ENCODE data around the gene KLF1. TPM values are rescaled to one million over a fixed set of nuclear protein-coding genes. Genes with fewer than 3 reads are reported as not detected.

Gene KLF1
- total RNA-seq, 4 donors from 2014 or later: not detected

DNA sequence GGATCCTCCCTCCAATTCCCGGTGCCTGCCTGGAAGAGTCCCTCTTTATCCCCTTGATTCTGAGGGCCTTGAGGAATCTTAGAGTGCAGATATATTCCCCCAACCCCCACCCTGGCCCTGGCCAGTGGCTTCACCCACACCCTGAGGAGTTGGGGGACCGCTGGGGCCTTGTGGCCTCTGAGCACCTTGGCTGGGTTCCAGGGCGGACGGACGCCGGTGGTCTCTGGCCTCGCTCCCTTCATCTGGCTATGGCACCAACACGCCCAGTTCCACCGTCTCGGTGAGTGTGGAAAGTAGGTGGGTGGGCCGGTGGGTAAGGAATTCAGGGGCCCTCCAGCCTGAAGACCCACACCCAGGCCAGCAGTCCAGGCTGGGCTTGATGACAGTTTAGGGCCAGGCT lies 43.7 kb downstream of the KLF1 start:
- in situ Hi-C loops (cut with MboI; ENCODE audit: low sequenced_read_pairs in 4 of 4): loop anchor here in 2 of 4 donors (10.0 kb wide), 1 partner anchor 79 kb away; no protein-coding TSS in a partner anchor
- intact Hi-C loops (cut with DNase I; ENCODE audit: low total_unique reads): no loop called here
- H3K27me3 ChIP-seq: peaks cover 59 to 62% (median 60%) of the 10 kb centered on the region in 3 donors

DNA sequence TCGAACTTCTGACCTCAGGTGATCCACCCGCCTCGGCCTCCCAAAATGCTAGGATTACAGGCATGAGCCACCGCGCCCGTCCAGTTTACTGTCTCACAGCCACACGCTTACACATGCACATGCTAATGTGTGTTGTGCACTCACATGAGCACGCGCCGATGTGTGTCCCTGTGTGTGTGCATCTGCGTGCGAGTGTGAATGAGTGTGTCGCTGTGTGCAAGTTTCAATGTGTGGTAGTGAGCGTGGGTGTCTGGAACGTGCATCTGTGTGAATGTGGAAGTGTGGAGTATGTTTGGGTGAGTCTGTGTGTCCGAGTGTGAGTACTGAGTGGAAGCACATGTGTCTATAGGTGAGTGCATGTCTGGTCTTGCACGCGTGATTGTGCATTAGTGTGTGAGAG lies 44.5 kb downstream of the KLF1 start:
- Histone ChIP-seq H3K4me1 (peaks cover 7 to 8% of the 10 kb centered on the region in 2 donors), H3K36me3 (no peaks in the 10 kb centered on the region), H3K9me3 (no peaks in the 10 kb centered on the region), H3K27me3 (peaks cover 65 to 68% (median 66%) of the 10 kb centered on the region in 3 donors), H3K4me3 (no peak overlapping the region), H3K27ac (no peak overlapping the region)
- intact Hi-C loops (cut with DNase I; ENCODE audit: low total_unique reads): no loop called here
- TF ChIP-seq, protein P1, sequence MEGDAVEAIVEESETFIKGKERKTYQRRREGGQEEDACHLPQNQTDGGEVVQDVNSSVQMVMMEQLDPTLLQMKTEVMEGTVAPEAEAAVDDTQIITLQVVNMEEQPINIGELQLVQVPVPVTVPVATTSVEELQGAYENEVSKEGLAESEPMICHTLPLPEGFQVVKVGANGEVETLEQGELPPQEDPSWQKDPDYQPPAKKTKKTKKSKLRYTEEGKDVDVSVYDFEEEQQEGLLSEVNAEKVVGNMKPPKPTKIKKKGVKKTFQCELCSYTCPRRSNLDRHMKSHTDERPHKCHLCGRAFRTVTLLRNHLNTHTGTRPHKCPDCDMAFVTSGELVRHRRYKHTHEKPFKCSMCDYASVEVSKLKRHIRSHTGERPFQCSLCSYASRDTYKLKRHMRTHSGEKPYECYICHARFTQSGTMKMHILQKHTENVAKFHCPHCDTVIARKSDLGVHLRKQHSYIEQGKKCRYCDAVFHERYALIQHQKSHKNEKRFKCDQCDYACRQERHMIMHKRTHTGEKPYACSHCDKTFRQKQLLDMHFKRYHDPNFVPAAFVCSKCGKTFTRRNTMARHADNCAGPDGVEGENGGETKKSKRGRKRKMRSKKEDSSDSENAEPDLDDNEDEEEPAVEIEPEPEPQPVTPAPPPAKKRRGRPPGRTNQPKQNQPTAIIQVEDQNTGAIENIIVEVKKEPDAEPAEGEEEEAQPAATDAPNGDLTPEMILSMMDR (IDR thresholded peaks at IDR 0.05 in 4 of 5, conservative IDR thresholded peaks at IDR 0.05 in 1 of 5): no peak
- no peak for TF ChIP-seq POLR2A (IDR thresholded peaks at IDR 0.05)
- in situ Hi-C loops (cut with MboI; ENCODE audit: low sequenced_read_pairs in 4 of 4): loop anchor here in 2 of 4 donors (10.0 kb wide), 1 partner anchor 78 kb away; no protein-coding TSS in a partner anchor
- DNase-seq: no peak
- no peak for ATAC-seq

More for the DNA sequence above, 43.7 kb downstream of the KLF1 start:
- no peak for DNase-seq
- Histone ChIP-seq H3K36me3 (no peaks in the 10 kb centered on the region), H3K9me3 (no peaks in the 10 kb centered on the region), H3K4me3 (no peak overlapping the region), H3K27ac (no peak overlapping the region), H3K4me1 (peaks cover 10 to 12% of the 10 kb centered on the region in 2 donors)
- TF ChIP-seq, protein P1 (IDR thresholded peaks at IDR 0.05 in 4 of 5, conservative IDR thresholded peaks at IDR 0.05 in 1 of 5): no peak
- no peak for TF ChIP-seq POLR2A (IDR thresholded peaks at IDR 0.05)
- ATAC-seq: no peak

DNA sequence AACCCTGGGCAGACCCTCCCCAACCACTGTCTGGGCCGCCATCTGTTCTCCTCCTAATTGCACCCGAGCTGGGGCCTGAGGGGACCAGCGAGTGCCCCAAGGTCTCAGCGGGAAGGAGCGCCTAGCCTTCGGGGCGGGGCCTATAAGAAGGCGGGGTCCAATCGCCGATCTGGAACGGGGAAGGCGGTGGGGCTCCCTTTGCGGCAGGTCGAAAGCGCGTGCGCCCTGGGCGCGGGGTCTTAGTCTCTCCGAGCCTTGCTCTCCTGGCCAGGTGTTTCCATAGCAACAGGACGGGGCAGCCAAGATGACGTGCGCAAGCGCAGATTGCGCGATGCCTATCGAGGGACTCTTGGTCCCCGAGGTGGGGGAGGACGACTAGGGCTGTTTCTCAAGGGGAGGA lies 45.9 kb downstream of the KLF1 start:
- intact Hi-C loops (cut with DNase I; ENCODE audit: low total_unique reads): no loop called here
- no peak for DNase-seq

DNA sequence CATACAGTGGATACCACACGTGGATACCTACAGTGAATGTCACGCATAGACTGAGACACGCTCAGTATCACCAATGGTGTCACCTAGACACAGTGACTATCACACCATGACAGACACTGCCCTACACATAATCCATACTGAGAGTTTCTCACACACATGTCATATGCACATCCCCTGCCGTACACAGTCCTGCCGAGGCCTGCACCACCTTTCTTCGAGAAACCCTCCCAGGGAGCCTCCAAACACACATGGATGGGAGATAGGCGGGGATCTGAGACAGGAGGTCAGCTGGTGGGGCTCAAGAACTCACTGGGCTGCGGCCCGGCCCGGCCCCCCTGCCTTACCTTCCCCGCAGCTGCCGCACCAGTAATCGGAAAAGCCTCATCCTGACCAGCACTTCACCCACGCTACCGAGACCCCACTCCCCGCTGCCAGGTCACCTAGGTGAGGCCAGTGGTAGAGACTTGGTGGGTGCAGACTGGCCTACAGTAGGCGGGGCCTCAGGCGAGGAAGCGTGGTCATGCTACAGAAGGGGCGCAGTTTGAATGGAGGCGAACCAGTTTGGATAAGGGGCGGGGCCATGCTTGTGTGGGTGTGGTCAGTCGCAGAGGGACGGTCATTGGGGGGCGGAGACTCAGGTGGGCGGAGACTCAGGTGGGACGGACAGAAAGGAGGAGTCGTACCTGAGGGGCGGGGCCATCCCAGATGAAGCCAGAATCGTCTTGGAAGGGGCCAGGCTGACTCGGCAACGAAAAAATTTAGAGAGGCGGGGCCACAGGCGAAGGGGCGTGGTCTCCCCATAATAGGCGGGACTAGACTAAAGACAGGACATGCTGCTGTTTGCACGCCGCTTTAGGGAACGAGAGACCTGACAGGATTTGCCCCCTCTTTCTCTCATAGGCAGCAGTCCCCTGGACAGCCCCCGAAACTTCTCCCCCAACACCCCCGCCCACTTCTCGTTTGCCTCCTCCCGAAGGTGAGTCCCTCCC lies 46.6 kb downstream of the KLF1 start:
- Histone ChIP-seq H3K27me3 (peaks cover 80 to 90% (median 82%) of the 10 kb centered on the region in 3 donors), H3K4me3 (peak overlapping the region in 3 of 4 donors; percentile 21 to 36 (median 21)), H3K27ac (no peak overlapping the region), H3K36me3 (no peaks in the 10 kb centered on the region), H3K4me1 (peaks cover 4 to 6% of the 10 kb centered on the region in 2 donors), H3K9me3 (no peaks in the 10 kb centered on the region)
- in situ Hi-C loops (cut with MboI; ENCODE audit: low sequenced_read_pairs in 4 of 4): loop anchor here in 2 of 4 donors (10.0 kb wide), 1 partner anchor 76 kb away; no protein-coding TSS in a partner anchor
- DNase-seq (peak; percentile 15 to 52), ATAC-seq (peak; percentile 47 to 83)
- no peak for TF ChIP-seq POLR2A (IDR thresholded peaks at IDR 0.05)
- TF ChIP-seq, protein P1 (IDR thresholded peaks at IDR 0.05 in 4 of 5, conservative IDR thresholded peaks at IDR 0.05 in 1 of 5): no peak
- intact Hi-C loops (cut with DNase I; ENCODE audit: low total_unique reads): no loop called here

More for the DNA sequence above, 45.9 kb downstream of the KLF1 start:
- Histone ChIP-seq H3K4me3 (peak overlapping the region in 3 of 4 donors; percentile 21 to 36 (median 21)), H3K36me3 (no peaks in the 10 kb centered on the region), H3K27ac (no peak overlapping the region), H3K4me1 (peaks cover 4 to 6% of the 10 kb centered on the region in 2 donors), H3K9me3 (no peaks in the 10 kb centered on the region), H3K27me3 (peaks cover 73 to 82% (median 75%) of the 10 kb centered on the region in 3 donors)
- TF ChIP-seq, protein P1 (IDR thresholded peaks at IDR 0.05 in 4 of 5, conservative IDR thresholded peaks at IDR 0.05 in 1 of 5): no peak
- no peak for TF ChIP-seq POLR2A (IDR thresholded peaks at IDR 0.05)
- no peak for ATAC-seq
- in situ Hi-C loops (cut with MboI; ENCODE audit: low sequenced_read_pairs in 4 of 4): loop anchor here in 2 of 4 donors (10.0 kb wide), 1 partner anchor 76 kb away; no protein-coding TSS in a partner anchor
